AG10803 (cell line): ENCODE data around the gene CACNA1I.

ENCODE experiments used
- DNase-seq: peaks from one replicate; pipeline ENCODE4 v3.0.0; 2010; ENCODE audit warnings: low read depth
- H3K4me3 ChIP-seq: 2 replicates; pipeline ENCODE4 v1.5.1; 2011; ENCODE audit warnings: mild to moderate bottlenecking, low read length, control low read depth
- CTCF ChIP-seq: conservative IDR thresholded peaks from 2 replicates; pipeline ENCODE4 v1.5.1; 2011; ENCODE audit warnings: mild to moderate bottlenecking, low read length, control low read depth, inconsistent platforms

Gene CACNA1I

GRCh38 chr22:39665229-39665628 is 94.7 kb downstream of the CACNA1I start:
- no peak for TF ChIP-seq CTCF
- no peak overlapping the region for H3K4me3 ChIP-seq
- no peak for DNase-seq

GRCh38 chr22:39665661-39666431 is 95.3 kb downstream of the CACNA1I start:
- no peak for TF ChIP-seq CTCF
- no peak for DNase-seq
- H3K4me3 ChIP-seq, result no peak overlapping the region

- TF ChIP-seq CTCF, result no peak
- DNase-seq, result no peak
- H3K4me3 ChIP-seq, result no peak overlapping the region
These were observed 95.9 kb downstream of the CACNA1I start for GRCh38 chr22:39666495-39666894.

GRCh38 chr22:39666926-39667325 is 96.4 kb downstream of the CACNA1I start:
- no peak overlapping the region for H3K4me3 ChIP-seq
- TF ChIP-seq CTCF, result no peak
- no peak for DNase-seq

GRCh38 chr22:39669432-39669831 is 98.9 kb downstream of the CACNA1I start:
- TF ChIP-seq CTCF, result no peak
- no peak for DNase-seq
- no peak overlapping the region for H3K4me3 ChIP-seq

- H3K4me3 ChIP-seq, result no peak overlapping the region
- no peak for TF ChIP-seq CTCF
- DNase-seq, result no peak
These were observed 101.4 kb downstream of the CACNA1I start for GRCh38 chr22:39671936-39672335.

- no peak overlapping the region for H3K4me3 ChIP-seq
- DNase-seq, result no peak
These were observed 104.0 kb downstream of the CACNA1I start for GRCh38 chr22:39674536-39674935.

More at GRCh38 chr22:39674536-39674935, 104.0 kb downstream of the CACNA1I start:
- TF ChIP-seq CTCF, result no peak
